CMK (cell line): Measurements from ENCODE around the gene CASP7.

Experiments
- DNase-seq: peaks from one replicate; pipeline ENCODE4 v3.0.0-alpha.2; 2010; ENCODE audit warnings: low read depth

CASP7 gene

GRCh38 chr10:113666682-113667252 is 12.9 kb upstream of the CASP7 start:
- DNase-seq: no peak

GRCh38 chr10:113680190-113681111 is 739 bp downstream of the CASP7 start:
- no peak for DNase-seq

- no peak for DNase-seq
These were observed 2.1 kb downstream of the CASP7 start for GRCh38 chr10:113681533-113682470.

GRCh38 chr10:113683300-113683699 is 3.6 kb downstream of the CASP7 start:
- no peak for DNase-seq

GRCh38 chr10:113686028-113686427 is 6.3 kb downstream of the CASP7 start:
- no peak for DNase-seq

GRCh38 chr10:113687037-113687436 is 7.3 kb downstream of the CASP7 start:
- DNase-seq: no peak

GRCh38 chr10:113689057-113689456 is 9.3 kb downstream of the CASP7 start:
- no peak for DNase-seq

GRCh38 chr10:113689574-113689973 is 9.9 kb downstream of the CASP7 start:
- DNase-seq: no peak

- no peak for DNase-seq
These were observed 11.0 kb downstream of the CASP7 start for GRCh38 chr10:113690749-113691148.

- DNase-seq: no peak
These were observed 11.7 kb downstream of the CASP7 start for GRCh38 chr10:113691381-113691780.

GRCh38 chr10:113692271-113692670 is 12.6 kb downstream of the CASP7 start:
- DNase-seq: no peak

GRCh38 chr10:113693348-113693747 is 13.6 kb downstream of the CASP7 start:
- no peak for DNase-seq

- DNase-seq: no peak
These were observed 16.0 kb downstream of the CASP7 start for GRCh38 chr10:113695691-113696090.

- DNase-seq: no peak
These were observed 17.9 kb downstream of the CASP7 start for GRCh38 chr10:113697595-113697994.

- no peak for DNase-seq
These were observed 25.1 kb downstream of the CASP7 start for GRCh38 chr10:113704637-113705343.

GRCh38 chr10:113705344-113705652 is 25.6 kb downstream of the CASP7 start:
- no peak for DNase-seq

GRCh38 chr10:113706623-113707022 is 26.9 kb downstream of the CASP7 start:
- DNase-seq: no peak

- no peak for DNase-seq
These were observed 28.9 kb downstream of the CASP7 start for GRCh38 chr10:113708640-113709039.

GRCh38 chr10:113709221-113709838 is 29.6 kb downstream of the CASP7 start:
- no peak for DNase-seq

GRCh38 chr10:113711142-113711541 is 31.4 kb downstream of the CASP7 start:
- DNase-seq: no peak

- no peak for DNase-seq
These were observed 32.3 kb downstream of the CASP7 start for GRCh38 chr10:113712024-113712423.
